HL-60 (cell line): ENCODE measurements around the gene MFF.
"Not testable (repeated sequence)": the region's sequence is repeated elsewhere in the genome, so short reads cannot be mapped to it uniquely, and the experiment has no call there.

Experiments used
- DNase-seq, 2 experiments: peaks; one replicate each; pipeline ENCODE4 v3.0.0-alpha.2; 2010 to 2020; ENCODE audit warnings: low read depth in 1 of 2, low spot score in 1 of 2
- H3K27ac ChIP-seq: fragments of 250-450 bp; sonication (Bioruptor Pico); replicated peaks from 2 replicates; pipeline ENCODE4 v1.5.1; 2020; ENCODE audit warnings: mild to moderate bottlenecking, moderate library complexity
- H3K27me3 ChIP-seq: fragments of 250-450 bp; sonication (Bioruptor Pico); 2 replicates; pipeline ENCODE4 v1.5.1; 2021; ENCODE audit warnings: mild to moderate bottlenecking, moderate library complexity; ENCODE audit not compliant: insufficient read depth, poor library complexity, severe bottlenecking
- H3K4me3 ChIP-seq: replicated peaks from 2 replicates; pipeline ENCODE4 v1.5.1; 2011; ENCODE audit warnings: mild to moderate bottlenecking, control low read depth, low read length; ENCODE audit not compliant: insufficient read depth
- GABPA ChIP-seq: IDR thresholded peaks from 2 replicates; pipeline ENCODE4 v1.6.1; 2012; ENCODE audit warnings: low read depth
- POLR2AphosphoS5 ChIP-seq: IDR thresholded peaks from 2 replicates; pipeline ENCODE4 v1.6.1; 2012; ENCODE audit warnings: low read depth
- SPI1 ChIP-seq: IDR thresholded peaks from 2 replicates; pipeline ENCODE4 v1.6.1; 2012; ENCODE audit warnings: low read depth, mild to moderate bottlenecking, borderline replicate concordance
- TF ChIP-seq, protein P1 (sequence below): IDR thresholded peaks from 2 replicates; pipeline ENCODE4 v1.6.1; 2012; ENCODE audit warnings: low read depth; ENCODE audit not compliant: insufficient replicate concordance
- TF ChIP-seq, protein P2 (sequence below): IDR thresholded peaks from one replicate; pipeline ENCODE4 v1.5.1; 2011; ENCODE audit warnings: low read length, control low read depth, inconsistent platforms; ENCODE audit not compliant: insufficient read depth

The MFF gene

DNA sequence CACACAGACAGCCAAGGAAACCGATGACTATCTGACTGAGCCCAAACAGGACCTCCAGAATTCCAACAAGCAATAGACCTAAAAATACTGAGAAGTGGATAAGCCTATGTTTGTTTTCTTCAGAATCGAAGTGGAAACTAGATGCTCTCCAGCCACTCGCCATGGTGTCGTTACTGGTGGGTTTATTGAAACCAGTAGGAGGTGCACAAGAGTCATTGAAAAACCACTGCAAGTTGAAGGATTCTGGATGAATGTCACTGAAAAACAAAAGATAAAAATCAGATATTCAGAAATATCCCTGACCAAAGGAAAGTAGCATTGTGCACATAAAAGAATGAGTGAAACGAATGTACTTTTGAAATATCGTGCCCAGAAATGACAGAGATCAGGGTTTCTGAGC, 38.7 kb downstream of the MFF start:
- DNase-seq: no peak
- TF ChIP-seq GABPA: no peak
- no peak for TF ChIP-seq SPI1
- TF ChIP-seq POLR2AphosphoS5: no peak
- TF ChIP-seq, protein P1, sequence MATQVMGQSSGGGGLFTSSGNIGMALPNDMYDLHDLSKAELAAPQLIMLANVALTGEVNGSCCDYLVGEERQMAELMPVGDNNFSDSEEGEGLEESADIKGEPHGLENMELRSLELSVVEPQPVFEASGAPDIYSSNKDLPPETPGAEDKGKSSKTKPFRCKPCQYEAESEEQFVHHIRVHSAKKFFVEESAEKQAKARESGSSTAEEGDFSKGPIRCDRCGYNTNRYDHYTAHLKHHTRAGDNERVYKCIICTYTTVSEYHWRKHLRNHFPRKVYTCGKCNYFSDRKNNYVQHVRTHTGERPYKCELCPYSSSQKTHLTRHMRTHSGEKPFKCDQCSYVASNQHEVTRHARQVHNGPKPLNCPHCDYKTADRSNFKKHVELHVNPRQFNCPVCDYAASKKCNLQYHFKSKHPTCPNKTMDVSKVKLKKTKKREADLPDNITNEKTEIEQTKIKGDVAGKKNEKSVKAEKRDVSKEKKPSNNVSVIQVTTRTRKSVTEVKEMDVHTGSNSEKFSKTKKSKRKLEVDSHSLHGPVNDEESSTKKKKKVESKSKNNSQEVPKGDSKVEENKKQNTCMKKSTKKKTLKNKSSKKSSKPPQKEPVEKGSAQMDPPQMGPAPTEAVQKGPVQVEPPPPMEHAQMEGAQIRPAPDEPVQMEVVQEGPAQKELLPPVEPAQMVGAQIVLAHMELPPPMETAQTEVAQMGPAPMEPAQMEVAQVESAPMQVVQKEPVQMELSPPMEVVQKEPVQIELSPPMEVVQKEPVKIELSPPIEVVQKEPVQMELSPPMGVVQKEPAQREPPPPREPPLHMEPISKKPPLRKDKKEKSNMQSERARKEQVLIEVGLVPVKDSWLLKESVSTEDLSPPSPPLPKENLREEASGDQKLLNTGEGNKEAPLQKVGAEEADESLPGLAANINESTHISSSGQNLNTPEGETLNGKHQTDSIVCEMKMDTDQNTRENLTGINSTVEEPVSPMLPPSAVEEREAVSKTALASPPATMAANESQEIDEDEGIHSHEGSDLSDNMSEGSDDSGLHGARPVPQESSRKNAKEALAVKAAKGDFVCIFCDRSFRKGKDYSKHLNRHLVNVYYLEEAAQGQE: no peak
- H3K27ac ChIP-seq: no peak overlapping the region

DNA sequence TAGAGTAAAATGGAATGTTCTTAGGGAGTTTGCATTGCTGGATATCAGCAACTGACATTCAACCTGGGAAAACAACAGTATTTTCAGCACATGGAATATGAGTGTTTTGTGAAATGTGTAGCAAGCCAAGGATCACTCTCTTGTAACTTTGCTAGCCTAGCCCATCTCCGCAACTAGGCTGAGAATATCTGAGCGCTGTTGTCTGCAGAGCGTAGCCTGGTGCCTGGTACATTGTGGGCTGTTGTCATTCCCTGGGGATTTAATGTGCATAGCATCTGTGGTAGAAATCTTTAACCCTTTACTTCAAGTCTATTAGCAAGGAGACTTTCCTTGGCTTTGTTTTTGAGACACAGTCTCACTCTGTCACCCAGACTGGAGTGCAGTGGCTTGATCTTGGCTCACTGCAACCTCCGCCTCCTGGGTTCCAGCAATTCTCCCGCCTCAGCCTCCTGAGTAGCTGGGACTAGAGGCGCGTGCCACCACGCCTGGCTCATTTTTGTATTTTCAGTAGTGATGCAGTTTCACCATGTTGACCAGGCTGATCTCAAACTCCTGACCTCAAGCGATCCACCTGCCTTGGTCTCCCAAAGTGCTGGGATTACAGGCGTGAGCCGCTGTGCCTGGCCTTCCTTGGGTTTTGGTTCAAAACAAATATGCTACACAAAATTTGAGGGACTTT, 39.7 kb downstream of the MFF start:
- not testable (repeated sequence) for DNase-seq, H3K27ac ChIP-seq, H3K27me3 ChIP-seq, H3K4me3 ChIP-seq

More for the DNA sequence above, 38.7 kb downstream of the MFF start:
- no peaks in the 10 kb centered on the region for H3K27me3 ChIP-seq
- H3K4me3 ChIP-seq: no peak overlapping the region

DNA sequence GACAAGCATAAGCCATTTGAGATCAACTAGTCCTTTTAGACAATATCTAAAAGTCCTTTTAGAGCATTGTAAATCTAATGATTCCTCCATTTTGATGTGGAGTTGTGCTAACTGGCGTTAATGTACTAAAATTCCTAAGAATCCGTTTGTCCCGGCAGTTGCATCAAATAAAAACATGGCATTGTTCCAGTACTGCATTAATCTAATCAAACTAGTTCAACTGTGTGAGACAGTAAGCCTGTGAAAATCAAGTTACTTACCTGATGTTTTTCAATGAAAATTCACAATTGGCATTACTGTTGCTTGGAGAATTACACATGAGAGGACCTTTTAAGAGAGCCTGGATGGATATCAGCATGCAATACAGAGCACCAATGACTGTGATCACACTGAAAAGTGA, 40.8 kb downstream of the MFF start:
- TF ChIP-seq GABPA (no peak), POLR2AphosphoS5 (no peak), SPI1 (no peak)
- TF ChIP-seq, protein P2, sequence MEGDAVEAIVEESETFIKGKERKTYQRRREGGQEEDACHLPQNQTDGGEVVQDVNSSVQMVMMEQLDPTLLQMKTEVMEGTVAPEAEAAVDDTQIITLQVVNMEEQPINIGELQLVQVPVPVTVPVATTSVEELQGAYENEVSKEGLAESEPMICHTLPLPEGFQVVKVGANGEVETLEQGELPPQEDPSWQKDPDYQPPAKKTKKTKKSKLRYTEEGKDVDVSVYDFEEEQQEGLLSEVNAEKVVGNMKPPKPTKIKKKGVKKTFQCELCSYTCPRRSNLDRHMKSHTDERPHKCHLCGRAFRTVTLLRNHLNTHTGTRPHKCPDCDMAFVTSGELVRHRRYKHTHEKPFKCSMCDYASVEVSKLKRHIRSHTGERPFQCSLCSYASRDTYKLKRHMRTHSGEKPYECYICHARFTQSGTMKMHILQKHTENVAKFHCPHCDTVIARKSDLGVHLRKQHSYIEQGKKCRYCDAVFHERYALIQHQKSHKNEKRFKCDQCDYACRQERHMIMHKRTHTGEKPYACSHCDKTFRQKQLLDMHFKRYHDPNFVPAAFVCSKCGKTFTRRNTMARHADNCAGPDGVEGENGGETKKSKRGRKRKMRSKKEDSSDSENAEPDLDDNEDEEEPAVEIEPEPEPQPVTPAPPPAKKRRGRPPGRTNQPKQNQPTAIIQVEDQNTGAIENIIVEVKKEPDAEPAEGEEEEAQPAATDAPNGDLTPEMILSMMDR: no peak
- TF ChIP-seq, protein P1: no peak
- H3K27me3 ChIP-seq: no peaks in the 10 kb centered on the region
- no peak for DNase-seq
- no peak overlapping the region for H3K4me3 ChIP-seq
- H3K27ac ChIP-seq: no peak overlapping the region

DNA sequence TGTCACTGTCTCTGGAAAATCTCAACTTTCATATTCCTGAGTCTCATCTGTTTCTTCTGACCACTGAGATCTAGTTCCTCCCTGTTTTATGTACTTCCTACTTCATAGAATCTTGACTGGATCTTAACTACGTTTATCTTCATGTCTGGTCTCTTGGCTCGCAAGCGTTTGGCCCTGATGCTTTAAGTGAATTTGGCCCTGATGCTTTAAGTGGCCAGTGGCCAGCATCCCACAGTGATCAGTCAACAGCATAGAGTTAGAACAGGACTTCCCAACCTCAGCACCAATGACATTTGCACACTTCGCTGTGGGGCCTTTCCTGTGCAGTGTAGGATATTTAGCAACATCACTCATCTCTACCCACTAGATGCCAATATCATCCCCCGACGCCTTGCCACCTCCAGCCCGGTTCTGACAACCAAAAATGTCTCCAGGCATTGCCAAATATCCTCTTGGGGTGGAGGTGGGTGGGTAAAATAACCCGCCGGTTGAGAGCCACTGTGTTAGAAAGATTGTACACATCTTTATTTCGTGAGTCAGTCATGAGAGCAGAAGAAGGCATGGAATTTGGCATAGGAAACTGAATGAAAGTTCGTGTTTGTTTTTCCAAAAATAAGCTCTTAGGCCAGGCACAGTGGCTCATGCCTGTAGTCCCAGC, 41.8 kb downstream of the MFF start:
- DNase-seq: no peak
- TF ChIP-seq, protein P2: no peak
- TF ChIP-seq POLR2AphosphoS5: no peak
- TF ChIP-seq GABPA: no peak
- no peak for TF ChIP-seq SPI1
- TF ChIP-seq, protein P1: no peak
- Histone ChIP-seq H3K27ac (no peak overlapping the region), H3K27me3 (no peaks in the 10 kb centered on the region), H3K4me3 (no peak overlapping the region)
